Endothelial cell of umbilical vein (primary cell): ENCODE results near the gene ZNF730.

Experiments used
- EZH2 ChIP-seq: IDR thresholded peaks from 2 replicates; pipeline ENCODE4 v1.6.1; 2012; ENCODE audit warnings: borderline replicate concordance, low read depth, mild to moderate bottlenecking, moderate library complexity, low read length, inconsistent platforms; ENCODE audit not compliant: severe bottlenecking
- GATA2 ChIP-seq: IDR thresholded peaks from 2 replicates; pipeline ENCODE4 v1.7.0; 2011; ENCODE audit warnings: low read depth, mild to moderate bottlenecking, moderate library complexity, mixed read lengths, low read length; ENCODE audit not compliant: insufficient read length, insufficient read depth
- JUN ChIP-seq: IDR thresholded peaks from 2 replicates; pipeline ENCODE4 v1.6.1; 2011; ENCODE audit warnings: borderline replicate concordance, low read depth; ENCODE audit not compliant: insufficient read length, insufficient read depth
- MYC ChIP-seq: IDR thresholded peaks from one replicate; pipeline ENCODE4 v1.6.1; 2011; ENCODE audit warnings: mild to moderate bottlenecking, low read depth, low read length
- POLR2A ChIP-seq: IDR thresholded peaks from 2 replicates; pipeline ENCODE4 v1.6.1; 2012; ENCODE audit warnings: low read depth, mild to moderate bottlenecking, control low read depth, low read length
- POLR2AphosphoS5 ChIP-seq: IDR thresholded peaks from 2 replicates; pipeline ENCODE4 v1.6.1; 2012; ENCODE audit warnings: low read depth, mild to moderate bottlenecking, control low read depth, low read length, moderate library complexity; ENCODE audit not compliant: insufficient read depth
- TF ChIP-seq, protein P1 (sequence below), 2 donors: IDR thresholded peaks; 1 replicate in 1 of 2; 2 replicates in 1 of 2; pipeline ENCODE4 v1.5.1; 2011; ENCODE audit warnings: low read length in 2 of 2, mild to moderate bottlenecking in 2 of 2, moderate library complexity in 2 of 2, control low read depth in 1 of 2, inconsistent platforms in 1 of 2, low read depth in 1 of 2; ENCODE audit not compliant: insufficient read depth in 1 of 2; ENCODE audit errors: extremely low read depth in 1 of 2
- TF ChIP-seq, protein P2 (sequence below): IDR thresholded peaks from 2 replicates; pipeline ENCODE4 v1.6.1; 2011; ENCODE audit not compliant: insufficient read depth, insufficient read length

DNA sequence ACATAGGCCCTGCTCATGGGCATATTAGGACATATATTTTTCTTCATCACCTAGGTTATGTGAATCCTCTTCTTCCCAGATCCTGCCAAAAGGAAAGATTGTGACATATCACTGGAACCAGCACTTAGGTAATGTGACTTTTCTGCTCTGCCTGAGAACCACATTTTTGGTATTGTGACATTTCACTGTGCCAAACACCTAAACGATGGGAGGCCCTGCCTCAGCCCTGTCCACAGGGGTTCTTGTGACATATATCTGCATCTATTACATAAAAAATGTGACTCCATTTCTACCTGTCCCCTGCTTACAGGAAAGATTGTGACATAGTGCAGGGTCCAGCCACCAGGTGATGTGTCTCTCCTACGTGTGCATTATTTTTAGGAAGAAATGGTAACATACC lies 18.5 kb upstream of the ZNF730 start:
- TF ChIP-seq, protein P1, sequence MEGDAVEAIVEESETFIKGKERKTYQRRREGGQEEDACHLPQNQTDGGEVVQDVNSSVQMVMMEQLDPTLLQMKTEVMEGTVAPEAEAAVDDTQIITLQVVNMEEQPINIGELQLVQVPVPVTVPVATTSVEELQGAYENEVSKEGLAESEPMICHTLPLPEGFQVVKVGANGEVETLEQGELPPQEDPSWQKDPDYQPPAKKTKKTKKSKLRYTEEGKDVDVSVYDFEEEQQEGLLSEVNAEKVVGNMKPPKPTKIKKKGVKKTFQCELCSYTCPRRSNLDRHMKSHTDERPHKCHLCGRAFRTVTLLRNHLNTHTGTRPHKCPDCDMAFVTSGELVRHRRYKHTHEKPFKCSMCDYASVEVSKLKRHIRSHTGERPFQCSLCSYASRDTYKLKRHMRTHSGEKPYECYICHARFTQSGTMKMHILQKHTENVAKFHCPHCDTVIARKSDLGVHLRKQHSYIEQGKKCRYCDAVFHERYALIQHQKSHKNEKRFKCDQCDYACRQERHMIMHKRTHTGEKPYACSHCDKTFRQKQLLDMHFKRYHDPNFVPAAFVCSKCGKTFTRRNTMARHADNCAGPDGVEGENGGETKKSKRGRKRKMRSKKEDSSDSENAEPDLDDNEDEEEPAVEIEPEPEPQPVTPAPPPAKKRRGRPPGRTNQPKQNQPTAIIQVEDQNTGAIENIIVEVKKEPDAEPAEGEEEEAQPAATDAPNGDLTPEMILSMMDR (IDR thresholded peaks at IDR 0.05; ENCODE audit: extremely low read depth in 1 of 2, insufficient read depth in 1 of 2, low read depth in 1 of 2, low read length in 2 of 2) = no peak
- TF ChIP-seq, protein P2, sequence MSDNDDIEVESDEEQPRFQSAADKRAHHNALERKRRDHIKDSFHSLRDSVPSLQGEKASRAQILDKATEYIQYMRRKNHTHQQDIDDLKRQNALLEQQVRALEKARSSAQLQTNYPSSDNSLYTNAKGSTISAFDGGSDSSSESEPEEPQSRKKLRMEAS = no peak
- TF ChIP-seq POLR2AphosphoS5 (no peak), POLR2A (no peak), MYC (no peak), JUN (no peak), EZH2 (no peak), GATA2 (no peak)
